AG04450 (cell line): ENCODE data around the gene GNAS-AS1. TPM values are rescaled to one million over a fixed set of nuclear protein-coding genes. Genes with fewer than 3 reads are reported as not detected.

ENCODE experiments used
- CTCF ChIA-PET: fragments of 300-600, 350-600 bp; formaldehyde crosslinking; extraction: SDS; loops from one replicate; lab custom pipeline; 2022; ENCODE audit warnings: antibody characterized with exemption, inconsistent platforms; lab: Charles Lee
- POLR2A ChIA-PET: fragments of 350-600 bp; formaldehyde crosslinking; extraction: SDS; loops from one replicate; lab custom pipeline; 2021; ENCODE audit warnings: antibody characterized with exemption, inconsistent platforms; lab: Yijun Ruan, JAX
- DNase-seq: peaks from one replicate; pipeline ENCODE4 v3.0.0-alpha.2; 2011; ENCODE audit warnings: low read depth, low spot score
- H3K27ac ChIP-seq: one replicate; pipeline ENCODE4 v1.5.1; 2012; ENCODE audit warnings: low read depth, low read length, control low read depth
- H3K27me3 ChIP-seq: one replicate; pipeline ENCODE4 v1.6.0; 2012; ENCODE audit warnings: low read length; ENCODE audit not compliant: control insufficient read depth, insufficient read depth
- H3K4me3 ChIP-seq: 2 replicates; pipeline ENCODE4 v1.5.1; 2011; ENCODE audit warnings: mild to moderate bottlenecking, low read depth, low read length, control low read depth
- H3K9me3 ChIP-seq: 2 replicates; pipeline ENCODE4 v1.5.1; 2012; ENCODE audit warnings: low read length; ENCODE audit not compliant: control insufficient read depth, insufficient read depth
- polyA plus RNA-seq: library from polyadenylated mRNA; depleted of rRNA; stranded (reverse); fragments of >200 nt; gene quantifications from 2 replicates; pipeline ENCODE4 v1.2.3, GENCODE V29; 2011
- TF ChIP-seq, protein P1 (sequence below): IDR thresholded peaks from 2 replicates; pipeline ENCODE4 v1.5.1; 2011; ENCODE audit warnings: low read depth, low read length, control low read depth, inconsistent platforms

GNAS-AS1 gene
- polyA plus RNA-seq, 1 experiment: 0.52 TPM

DNA sequence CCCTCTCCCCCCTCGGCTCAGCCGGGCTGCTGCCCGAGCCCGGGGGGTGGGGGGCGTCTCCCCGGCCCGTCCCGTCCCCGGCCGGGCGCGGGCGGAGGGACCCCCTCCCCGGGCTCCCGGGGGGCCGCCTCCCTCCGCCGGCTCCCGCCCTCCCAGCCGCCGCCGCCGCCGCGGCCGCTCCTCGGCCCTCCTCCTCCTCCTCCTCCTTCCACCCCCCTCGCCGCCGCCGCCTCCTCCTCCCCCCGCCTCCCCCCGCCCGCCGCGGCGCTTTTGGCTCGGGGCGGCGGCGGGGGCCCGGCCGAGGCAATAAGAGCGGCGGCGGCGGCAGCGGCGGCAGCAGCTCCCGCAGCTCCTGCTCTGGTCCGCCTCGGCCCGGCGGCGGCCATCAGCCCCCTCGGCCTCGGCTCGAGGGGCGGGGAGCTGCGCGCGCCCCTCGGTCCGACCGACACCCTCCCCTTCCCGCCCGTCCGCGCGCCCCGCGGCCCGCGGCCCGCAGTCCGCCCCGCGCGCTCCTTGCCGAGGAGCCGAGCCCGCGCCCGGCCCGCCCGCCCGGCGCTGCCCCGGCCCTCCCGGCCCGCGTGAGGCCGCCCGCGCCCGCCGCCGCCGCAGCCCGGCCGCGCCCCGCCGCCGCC is 40.5 kb upstream of the GNAS-AS1 start:
- H3K27ac ChIP-seq: peak overlapping the region; percentile 39
- no peak for DNase-seq
- TF ChIP-seq, protein P1, sequence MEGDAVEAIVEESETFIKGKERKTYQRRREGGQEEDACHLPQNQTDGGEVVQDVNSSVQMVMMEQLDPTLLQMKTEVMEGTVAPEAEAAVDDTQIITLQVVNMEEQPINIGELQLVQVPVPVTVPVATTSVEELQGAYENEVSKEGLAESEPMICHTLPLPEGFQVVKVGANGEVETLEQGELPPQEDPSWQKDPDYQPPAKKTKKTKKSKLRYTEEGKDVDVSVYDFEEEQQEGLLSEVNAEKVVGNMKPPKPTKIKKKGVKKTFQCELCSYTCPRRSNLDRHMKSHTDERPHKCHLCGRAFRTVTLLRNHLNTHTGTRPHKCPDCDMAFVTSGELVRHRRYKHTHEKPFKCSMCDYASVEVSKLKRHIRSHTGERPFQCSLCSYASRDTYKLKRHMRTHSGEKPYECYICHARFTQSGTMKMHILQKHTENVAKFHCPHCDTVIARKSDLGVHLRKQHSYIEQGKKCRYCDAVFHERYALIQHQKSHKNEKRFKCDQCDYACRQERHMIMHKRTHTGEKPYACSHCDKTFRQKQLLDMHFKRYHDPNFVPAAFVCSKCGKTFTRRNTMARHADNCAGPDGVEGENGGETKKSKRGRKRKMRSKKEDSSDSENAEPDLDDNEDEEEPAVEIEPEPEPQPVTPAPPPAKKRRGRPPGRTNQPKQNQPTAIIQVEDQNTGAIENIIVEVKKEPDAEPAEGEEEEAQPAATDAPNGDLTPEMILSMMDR: no peak
- H3K4me3 ChIP-seq: peak overlapping the region; percentile 76
- H3K27me3 ChIP-seq: no peaks in the 10 kb centered on the region
- ChIA-PET CTCF (no interaction called here), POLR2A (interaction anchor here (0.8 to 1.1 kb wide), 3 partner anchors 16 to 152 kb away, joined by 4 read pairs; partner anchors contain the start of genes ATP5F1E and PRELID3B)
- H3K9me3 ChIP-seq: peaks cover 3% of the 10 kb centered on the region; the same call in 1 of the 2 replicates

DNA sequence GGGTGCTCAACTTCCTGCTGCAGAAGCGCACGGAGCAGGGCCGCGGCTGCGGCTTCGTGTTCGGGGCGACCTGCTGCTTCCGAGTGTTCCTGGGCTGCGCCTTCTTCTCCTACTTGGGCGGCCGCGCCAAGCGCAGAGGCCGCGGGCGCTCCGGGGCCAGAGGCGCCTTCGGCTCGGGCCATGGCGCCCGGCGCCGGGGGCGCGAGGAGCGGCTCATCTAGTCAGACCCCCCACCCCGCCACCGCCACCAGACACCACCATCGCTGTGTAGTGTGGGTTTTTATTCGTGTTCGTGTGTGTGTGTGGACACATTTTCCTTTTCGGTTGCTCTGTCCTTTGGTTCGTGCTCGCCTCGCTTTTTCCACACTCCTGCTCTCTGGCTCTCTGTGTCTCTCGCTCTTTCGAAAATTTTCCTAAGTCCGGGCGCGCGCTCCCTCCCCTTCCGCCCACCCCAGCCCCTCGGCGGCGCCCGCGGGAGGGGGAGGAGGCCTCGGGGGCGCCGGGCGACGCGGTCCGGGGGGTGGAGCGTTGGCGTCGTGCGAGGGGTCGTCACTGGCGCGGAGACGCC is 39.9 kb upstream of the GNAS-AS1 start:
- Histone ChIP-seq H3K27ac (peak overlapping the region; percentile 57), H3K9me3 (peaks cover 3% of the 10 kb centered on the region; the same call in 1 of the 2 replicates), H3K27me3 (no peaks in the 10 kb centered on the region), H3K4me3 (peak overlapping the region; percentile 74)
- TF ChIP-seq, protein P1: no peak
- ChIA-PET CTCF (no interaction called here), POLR2A (interaction anchor here (1.1 kb wide), 2 partner anchors 142 to 152 kb away, joined by 4 read pairs; partner anchors contain the start of genes ATP5F1E and PRELID3B)
- no peak for DNase-seq

DNA sequence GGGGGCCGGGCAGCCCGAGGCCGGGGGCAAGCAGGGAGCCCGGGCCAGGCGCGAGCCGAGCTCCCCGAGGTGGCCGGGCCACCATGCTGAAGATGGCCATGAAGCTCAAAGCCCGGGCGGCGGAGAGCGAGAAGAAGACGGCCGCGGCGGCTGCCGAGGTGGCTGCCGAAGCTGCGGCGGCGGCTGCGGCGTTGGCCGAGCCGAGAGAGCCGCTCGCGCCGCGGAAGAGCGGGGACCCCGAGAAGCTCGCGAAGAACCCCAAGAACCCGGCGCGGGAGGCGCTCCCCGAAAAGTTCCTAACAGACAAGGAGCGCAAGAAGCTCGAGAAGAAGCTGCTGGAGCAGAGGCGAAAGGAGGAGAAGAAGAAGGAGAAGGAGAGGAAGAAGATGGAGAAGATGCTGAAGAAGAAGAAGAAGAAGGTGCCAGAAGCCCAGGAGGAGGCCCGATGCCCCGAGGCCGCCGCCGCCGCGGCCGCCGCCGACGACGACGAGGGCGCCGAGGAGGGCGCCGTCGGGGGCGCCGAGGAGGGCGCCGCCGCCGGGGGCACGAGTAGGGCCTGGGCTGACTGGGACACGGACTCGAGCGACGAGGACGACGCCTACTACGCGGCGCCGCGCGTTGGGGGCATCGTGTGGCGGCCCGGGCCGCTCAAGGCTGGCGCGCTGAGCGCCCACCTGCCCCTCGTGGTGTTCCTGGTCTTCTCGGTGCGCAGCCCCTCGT is 39.3 kb upstream of the GNAS-AS1 start:
- peaks cover 3% of the 10 kb centered on the region; the same call in 1 of the 2 replicates for H3K9me3 ChIP-seq
- ChIA-PET POLR2A (interaction anchor here (0.6 kb wide), 1 partner anchor 16 kb away, joined by 3 read pairs; no protein-coding TSS in a partner anchor), CTCF (no interaction called here)
- DNase-seq: no peak
- no peak overlapping the region for H3K27ac ChIP-seq
- peaks cover 2% of the 10 kb centered on the region for H3K27me3 ChIP-seq
- TF ChIP-seq, protein P1: no peak
- H3K4me3 ChIP-seq: peak overlapping the region; percentile 74

DNA sequence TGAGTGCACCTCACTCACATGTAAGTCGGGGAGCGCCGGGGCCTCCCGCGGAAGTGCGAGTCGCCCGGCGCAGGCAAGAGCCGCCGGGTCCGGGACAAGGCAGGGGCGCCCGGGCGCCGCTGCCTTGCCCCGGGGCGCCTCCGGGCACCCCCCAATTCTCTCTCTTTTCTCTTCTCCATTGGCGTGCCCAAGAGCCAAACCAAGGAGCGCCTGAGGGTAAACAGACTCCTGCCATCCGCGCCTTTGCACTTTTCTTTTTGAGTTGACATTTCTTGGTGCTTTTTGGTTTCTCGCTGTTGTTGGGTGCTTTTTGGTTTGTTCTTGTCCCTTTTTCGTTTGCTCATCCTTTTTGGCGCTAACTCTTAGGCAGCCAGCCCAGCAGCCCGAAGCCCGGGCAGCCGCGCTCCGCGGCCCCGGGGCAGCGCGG is 38.6 kb upstream of the GNAS-AS1 start:
- Histone ChIP-seq H3K4me3 (peak overlapping the region; percentile 74), H3K9me3 (peaks cover 3% of the 10 kb centered on the region; the same call in 1 of the 2 replicates), H3K27ac (no peak overlapping the region), H3K27me3 (peaks cover 3% of the 10 kb centered on the region)
- POLR2A ChIA-PET: interaction anchor here (1.0 kb wide), 1 partner anchor 37 kb away, joined by 3 read pairs; the partner anchor contains the start of gene GNAS
- CTCF ChIA-PET: no interaction called here
- TF ChIP-seq, protein P1: no peak
- DNase-seq: no peak
